Thoracic aorta endothelial cell (primary cell): ENCODE data around the gene BACH1. TPM values are rescaled to one million over a fixed set of nuclear protein-coding genes. Genes with fewer than 3 reads are reported as not detected.

Source experiments
- total RNA-seq: library from RNA; depleted of rRNA; stranded (reverse); fragments of >200 nt; gene quantifications from 2 replicates; pipeline ENCODE4 v1.2.3, GENCODE V29; 2012

BACH1 gene
- total RNA-seq, result 27.4 and 32.2 TPM in 2 replicates

GRCh38 chr21:29298348-29299045 is at the start of gene BACH1:
Gene BACH1 (plus strand): TSS chr21:29298922. CDS start chr21:29321281, 22,359 bp downstream.

Other genes starting within 250 kb of the BACH1 start
- 368 and 416 TPM in 2 replicates for gene CCT8, start 225.3 kb upstream of the BACH1 start, total RNA-seq
- gene MAP3K7CL, start 168.3 kb upstream of the BACH1 start, total RNA-seq, result 6.8 and 8.1 TPM in 2 replicates